NCI-H226 (cell line): ENCODE results near the gene ATP23.

ENCODE experiments used
- DNase-seq: peaks from one replicate; pipeline ENCODE4 v3.0.0-alpha.2; 2015

The ATP23 gene

DNA sequence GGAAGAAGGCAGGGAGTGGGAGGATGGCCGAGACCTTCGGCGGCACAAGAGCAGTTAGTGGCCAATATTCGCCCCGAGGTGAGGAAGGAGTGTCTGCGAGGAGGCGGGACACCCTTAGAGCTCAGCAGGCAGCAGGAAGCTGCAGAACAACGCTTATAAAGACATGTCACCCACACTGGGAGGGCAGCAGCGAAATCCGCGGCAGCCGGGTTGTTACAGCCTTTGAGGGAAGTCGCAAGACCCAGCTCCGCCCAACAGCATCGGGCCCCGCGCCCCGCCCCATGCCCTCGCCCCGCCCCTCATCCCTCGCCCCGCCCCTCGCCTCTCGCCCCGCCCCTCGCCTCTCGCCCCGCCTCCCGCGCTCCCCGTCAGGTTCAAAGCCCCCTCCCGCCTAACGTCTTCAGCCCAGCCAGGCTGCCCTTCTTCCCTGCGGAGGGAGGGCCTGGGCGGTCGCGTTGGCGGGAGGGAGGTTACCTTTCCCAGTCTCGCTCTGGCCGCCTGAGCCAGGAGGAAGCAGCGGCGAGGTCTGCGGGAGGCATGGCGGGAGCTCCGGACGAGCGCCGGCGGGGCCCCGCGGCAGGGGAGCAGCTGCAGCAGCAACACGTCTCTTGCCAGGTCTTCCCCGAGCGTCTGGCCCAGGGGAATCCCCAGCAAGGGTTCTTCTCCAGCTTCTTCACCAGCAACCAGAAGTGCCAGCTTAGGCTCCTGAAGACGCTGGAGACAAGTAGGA is at the start of gene ATP23:
TSS of gene ATP23 (plus strand) at position 403 of the 730 bp plus-strand sequence. CDS start at position 538, 135 bp downstream.
- DNase-seq = peak; percentile 91

- no peak for DNase-seq
Measured at GRCh38 chr12:57892232-57892972, 49.0 kb upstream of the ATP23 start.

DNA sequence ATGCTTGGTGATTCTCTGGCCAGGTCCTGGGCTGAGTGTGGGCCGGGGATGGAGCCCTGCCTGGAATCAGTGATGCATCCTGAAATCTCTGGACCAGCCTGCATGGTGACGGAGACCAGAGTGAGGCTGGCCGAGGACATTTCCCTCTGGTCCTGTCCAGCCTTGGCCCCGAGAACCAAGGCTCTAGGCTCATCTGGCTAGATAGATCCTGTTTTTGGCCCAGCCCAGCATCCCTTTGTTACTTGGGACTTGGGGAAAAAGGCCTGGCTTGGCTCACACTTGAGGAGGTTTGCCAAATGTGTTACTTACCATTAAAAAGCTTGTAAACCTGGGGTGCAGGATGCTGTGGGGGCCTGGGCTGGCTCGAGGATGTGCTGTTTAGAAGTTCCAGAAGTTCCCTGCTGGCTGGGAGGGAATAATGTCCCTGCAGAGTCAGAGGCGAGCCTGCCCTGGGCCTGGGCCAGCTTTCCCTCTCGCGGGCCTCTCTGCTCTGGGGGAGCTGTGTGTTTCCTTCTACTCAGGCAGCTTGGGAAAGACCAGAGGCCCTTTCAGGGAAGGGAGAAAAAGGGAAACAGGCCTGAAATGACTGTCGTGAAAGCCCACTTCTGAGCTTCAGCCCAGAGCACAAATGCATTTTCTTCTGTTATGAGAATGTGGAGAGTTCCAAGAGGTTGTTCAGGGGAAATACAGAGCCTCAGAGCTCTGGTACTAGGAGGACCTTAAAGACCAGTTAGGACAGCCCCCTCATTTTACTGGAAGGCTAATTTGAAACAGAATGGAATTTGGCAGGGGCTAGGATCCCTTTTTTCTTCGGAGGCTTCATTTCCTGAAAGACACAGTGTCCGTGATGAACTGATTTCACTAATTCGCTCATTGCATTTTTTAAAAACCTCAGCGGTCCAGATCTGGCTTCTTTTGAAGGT is 47.7 kb upstream of the ATP23 start:
- DNase-seq = peak; percentile 63

DNA sequence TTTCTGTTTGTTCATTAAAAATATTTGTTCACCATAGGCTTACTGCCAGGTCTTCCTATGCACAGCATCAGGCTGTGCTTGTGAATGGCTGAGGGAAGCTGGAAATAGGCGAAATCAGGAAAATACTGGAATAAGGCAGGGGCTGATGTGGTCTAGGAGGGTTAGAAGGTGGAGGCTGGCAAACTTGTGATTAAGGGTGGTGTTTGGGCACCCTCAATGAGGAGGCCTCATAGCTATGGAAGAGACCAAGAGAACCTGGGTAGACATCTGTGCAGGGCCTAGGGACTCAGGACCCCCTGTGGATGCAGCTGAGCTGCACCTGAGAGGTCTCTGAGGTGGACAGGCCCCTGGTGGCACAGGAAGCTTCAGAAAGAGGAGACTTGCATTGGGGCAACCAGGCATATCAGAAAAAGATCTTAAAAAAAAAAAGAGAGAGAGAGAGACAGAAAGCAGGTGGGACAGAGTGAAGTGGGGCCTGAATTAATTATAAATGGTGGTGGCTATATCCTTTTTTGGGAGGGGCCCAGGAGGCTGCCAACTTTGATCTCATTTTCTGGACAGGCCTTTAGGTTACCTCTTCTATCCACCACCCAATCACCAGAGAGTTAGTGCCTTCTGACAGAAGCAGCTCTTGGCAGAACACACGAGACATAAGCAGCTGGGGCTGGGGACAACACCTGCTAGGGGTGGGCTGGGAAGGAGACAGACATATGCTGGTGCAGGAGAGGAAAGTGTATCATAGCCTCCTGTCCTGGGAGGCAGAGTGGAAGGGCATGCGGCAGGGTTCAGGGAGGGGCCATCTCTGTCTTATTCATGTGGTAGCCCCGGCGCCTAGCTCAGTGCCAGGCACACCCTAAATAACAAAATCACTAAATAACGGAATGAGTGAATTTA is 46.7 kb upstream of the ATP23 start:
- no peak for DNase-seq

DNA sequence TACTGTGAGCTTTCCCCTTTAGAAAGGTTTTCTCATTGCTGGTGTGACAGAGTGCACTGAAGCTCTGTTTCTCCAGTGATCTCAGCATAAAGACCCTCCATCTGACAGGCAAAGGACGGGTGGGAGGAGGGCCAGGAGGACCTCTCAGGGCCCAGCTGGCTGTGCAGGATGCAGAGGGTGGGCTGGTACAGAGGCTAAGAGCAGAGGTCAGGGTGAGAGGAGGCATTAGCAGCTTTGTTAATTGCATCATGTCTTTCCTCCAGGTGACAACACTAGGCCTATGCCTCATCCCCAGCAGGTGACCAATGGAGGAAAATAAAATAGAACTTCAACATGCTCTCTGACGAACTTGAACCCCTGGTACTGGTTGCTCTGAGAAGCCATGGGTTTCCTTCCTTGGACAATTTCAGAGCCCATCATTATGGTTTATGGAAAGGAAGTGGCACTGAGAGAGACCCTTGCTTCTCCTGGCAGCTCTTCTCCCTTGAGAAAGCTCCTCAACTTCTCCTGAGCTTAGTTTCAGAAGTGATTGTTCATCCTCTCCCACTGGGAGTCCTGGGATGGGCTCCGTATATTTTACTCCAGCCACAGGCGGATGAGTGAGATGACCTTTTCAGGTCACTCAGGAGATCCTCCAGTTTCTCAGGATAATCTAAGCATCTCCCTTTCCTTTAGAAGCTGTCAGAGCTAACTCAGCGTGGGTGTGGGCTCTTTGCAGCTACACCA is 45.8 kb upstream of the ATP23 start:
- no peak for DNase-seq

- no peak for DNase-seq
Measured at GRCh38 chr12:57896115-57896433, 45.3 kb upstream of the ATP23 start.

GRCh38 chr12:57896434-57897201 is 44.7 kb upstream of the ATP23 start:
- DNase-seq = no peak

GRCh38 chr12:57897286-57897974 is 43.9 kb upstream of the ATP23 start:
- no peak for DNase-seq

- DNase-seq = no peak
Measured at GRCh38 chr12:57898308-57898970, 42.9 kb upstream of the ATP23 start.

- peak; percentile 77 for DNase-seq
Measured at GRCh38 chr12:57899010-57899662, 42.2 kb upstream of the ATP23 start.

DNA sequence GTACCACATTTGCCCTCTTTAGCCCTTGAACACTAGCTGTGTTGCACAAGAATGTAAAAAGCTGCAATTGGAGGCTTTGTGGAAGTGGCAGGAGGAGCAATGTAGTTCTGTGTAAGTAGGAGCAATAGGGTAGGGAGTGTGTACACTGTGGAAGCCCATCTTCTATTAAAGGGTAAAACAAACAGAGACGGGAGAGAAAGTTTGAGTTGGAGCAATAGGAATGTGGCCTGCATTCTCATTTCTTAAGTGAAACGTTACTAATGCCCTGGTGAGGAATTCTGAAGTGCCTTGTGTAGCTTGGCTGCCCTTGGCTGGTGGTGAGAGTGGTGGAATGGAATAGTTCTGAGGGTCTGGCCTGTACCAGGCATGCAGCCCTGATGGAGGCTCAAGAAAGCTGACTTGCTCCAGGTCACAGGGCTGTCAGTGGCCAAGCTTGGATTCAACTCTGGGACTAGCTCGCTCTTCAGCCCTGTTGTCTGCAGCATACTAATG is 38.8 kb upstream of the ATP23 start:
- no peak for DNase-seq

DNA sequence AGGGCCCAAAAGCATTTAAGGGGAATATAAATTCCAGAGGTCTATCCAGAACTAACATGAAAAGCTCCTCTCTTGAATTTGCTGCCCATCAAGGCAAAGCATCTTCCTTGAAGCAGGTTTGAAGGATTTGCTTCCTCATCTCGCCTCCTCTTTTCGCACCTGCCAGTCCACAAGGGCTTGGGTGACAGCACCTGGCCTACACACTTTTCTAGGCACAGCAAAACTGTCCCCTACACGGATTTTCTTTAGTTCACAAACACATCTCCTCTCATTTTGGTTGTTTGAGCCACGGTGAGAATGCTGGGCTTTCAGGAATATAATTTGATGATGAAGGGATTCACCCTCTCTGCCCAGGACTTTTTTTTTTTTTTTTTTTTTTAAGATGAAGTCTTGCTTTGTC is 36.9 kb upstream of the ATP23 start:
- no peak for DNase-seq

GRCh38 chr12:57904848-57905811 is 36.2 kb upstream of the ATP23 start:
- peak; percentile 72 for DNase-seq

GRCh38 chr12:57905812-57906475 is 35.4 kb upstream of the ATP23 start:
- no peak for DNase-seq

DNA sequence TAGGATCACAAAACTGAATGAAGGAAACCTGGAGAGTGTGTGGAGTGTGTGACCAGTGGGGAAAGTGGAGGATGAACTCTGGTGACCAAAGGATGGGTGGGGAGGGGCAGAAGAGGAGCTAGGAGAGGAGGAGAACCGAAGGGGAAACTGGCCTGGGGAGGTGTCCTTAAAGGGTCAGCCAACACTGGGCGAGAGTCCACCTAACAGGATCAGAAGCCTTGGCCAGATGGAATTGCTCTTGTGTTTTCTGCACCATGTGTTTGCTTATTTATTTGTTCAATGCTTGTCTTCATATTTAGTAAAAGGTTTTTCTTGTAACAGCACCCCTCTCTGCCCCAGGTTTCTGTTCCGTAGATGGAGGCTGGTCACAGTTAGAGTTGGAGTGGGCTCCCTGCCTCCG is 34.5 kb upstream of the ATP23 start:
- no peak for DNase-seq

DNA sequence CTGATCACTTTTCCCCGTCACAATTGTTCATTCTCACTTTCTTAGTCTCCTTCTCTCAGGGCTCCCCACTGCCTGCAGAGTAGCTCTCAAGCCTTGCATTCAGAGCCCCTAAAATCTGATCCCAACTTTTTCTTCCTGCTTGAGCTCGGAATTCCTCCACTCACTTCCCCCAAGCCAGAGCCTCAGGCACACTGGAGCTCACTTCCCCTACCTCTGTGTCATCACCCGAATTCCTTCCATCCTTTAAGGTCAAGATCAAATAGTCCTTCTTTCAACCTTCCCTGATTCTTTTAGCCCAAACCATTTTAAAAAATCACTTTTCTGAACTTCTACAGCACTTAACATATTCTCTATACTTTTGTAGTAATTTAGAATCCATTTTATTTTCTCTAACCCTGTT is 34.1 kb upstream of the ATP23 start:
- no peak for DNase-seq

DNA sequence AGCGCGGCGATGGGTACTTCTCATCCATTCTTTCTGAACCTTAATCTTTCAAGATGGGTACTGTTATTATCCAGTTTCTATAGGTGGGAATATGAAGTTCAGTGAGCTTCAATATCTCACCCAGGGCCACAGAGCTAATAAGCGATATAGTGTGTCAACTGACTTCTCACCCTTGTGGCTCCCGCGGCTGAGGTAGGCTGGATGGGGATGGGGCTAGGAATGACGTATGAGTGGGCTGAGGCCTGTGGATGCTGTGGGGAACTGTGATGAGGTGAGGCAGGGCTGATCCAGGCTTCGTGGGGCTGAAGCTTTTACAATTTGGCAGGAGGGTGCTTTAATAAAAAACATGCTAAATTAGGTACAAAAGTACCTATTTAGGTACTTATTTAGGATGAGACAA is 32.9 kb upstream of the ATP23 start:
- DNase-seq = no peak
